Stimulated activated CD4-positive, alpha-beta T cell treated with anti-CD3 and anti-CD28 coated beads, TNF-alpha, amount 100 ng/mL, for 4 hours (primary cell): ENCODE data around the gene LCE3E.
"Not testable (repeated sequence)": the region's sequence is repeated elsewhere in the genome, so short reads cannot be mapped to it uniquely, and the experiment has no call there.

Experiments used
- DNase-seq, 3 experiments: peaks; one replicate each; pipeline ENCODE4 v3.0.0-alpha.2; 2020; ENCODE audit warnings: low read depth in 3 of 3

Gene LCE3E

GRCh38 chr1:152566681-152567080 lies at the start of gene LCE3E:
Gene LCE3E (minus strand): TSS chr1:152566780. CDS start chr1:152566208, 572 bp downstream.
- DNase-seq = no peak

GRCh38 chr1:152613511-152613910 lies 46.9 kb upstream of the LCE3E start, which contains the start of gene LCE3B:
Gene LCE3B (plus strand): TSS chr1:152613811. CDS start chr1:152613811, 0 bp downstream.
- no peak for DNase-seq

- DNase-seq = no peak
Measured at GRCh38 chr1:152599934-152600333, 33.4 kb upstream of the LCE3E start, which contains the start of gene LCE3C. Gene LCE3C (plus strand): TSS chr1:152600234. CDS start chr1:152600732, 498 bp downstream.

- DNase-seq = no peak
Measured at GRCh38 chr1:152596986-152597385, 30.4 kb upstream of the LCE3E start.

GRCh38 chr1:152585586-152585985 lies 19.0 kb upstream of the LCE3E start:
- DNase-seq = no peak

GRCh38 chr1:152582647-152583046 lies 16.1 kb upstream of the LCE3E start:
- no peak for DNase-seq

- DNase-seq = no peak
Measured at GRCh38 chr1:152580433-152580832, 13.9 kb upstream of the LCE3E start, which contains the start of gene LCE3D. Gene LCE3D (minus strand): TSS chr1:152580516. CDS start chr1:152579936, 580 bp downstream.

- DNase-seq = not testable (repeated sequence)
Measured at GRCh38 chr1:152579526-152579925, 12.9 kb upstream of the LCE3E start.

- no peak for DNase-seq
Measured at GRCh38 chr1:152577168-152577567, 10.6 kb upstream of the LCE3E start.

GRCh38 chr1:152565535-152566215 lies 905 bp downstream of the LCE3E start:
- no peak for DNase-seq

- no peak for DNase-seq
Measured at GRCh38 chr1:152565115-152565514, 1.5 kb downstream of the LCE3E start.

- not testable (repeated sequence) for DNase-seq
Measured at GRCh38 chr1:152548358-152548757, 18.2 kb downstream of the LCE3E start.

GRCh38 chr1:152546704-152547103 lies 19.9 kb downstream of the LCE3E start:
- no peak for DNase-seq

GRCh38 chr1:152543820-152544219 lies 22.8 kb downstream of the LCE3E start:
- no peak for DNase-seq

GRCh38 chr1:152539901-152540300 lies 26.7 kb downstream of the LCE3E start:
- no peak for DNase-seq

- DNase-seq = no peak
Measured at GRCh38 chr1:152537496-152537895, 29.1 kb downstream of the LCE3E start.

- DNase-seq = no peak
Measured at GRCh38 chr1:152535774-152536173, 30.8 kb downstream of the LCE3E start.

GRCh38 chr1:152533327-152533938 lies 33.1 kb downstream of the LCE3E start:
- DNase-seq = no peak

- no peak for DNase-seq
Measured at GRCh38 chr1:152525080-152525641, 41.4 kb downstream of the LCE3E start.

GRCh38 chr1:152520561-152521090 lies 46.0 kb downstream of the LCE3E start:
- DNase-seq = no peak

- no peak for DNase-seq
Measured at GRCh38 chr1:152519851-152520250, 46.7 kb downstream of the LCE3E start.

- no peak for DNase-seq
Measured at GRCh38 chr1:152517237-152517811, 49.3 kb downstream of the LCE3E start.
